SJCRH30 (cell line): ENCODE results near the gene TMPRSS13. TPM values are rescaled to one million over a fixed set of nuclear protein-coding genes. Genes with fewer than 3 reads are reported as not detected.

Experiments
- DNase-seq, 2 experiments: peaks; one replicate each; pipeline ENCODE4 v3.0.0-alpha.2; 2015 to 2020
- H3K27ac ChIP-seq: fragments of 250-450 bp; sonication (Bioruptor Pico); 2 replicates; pipeline ENCODE4 v1.5.1; 2020; ENCODE audit warnings: mild to moderate bottlenecking, moderate library complexity
- H3K27me3 ChIP-seq: fragments of 250-450 bp; sonication (Bioruptor Pico); 2 replicates; pipeline ENCODE4 v1.5.1; 2020; ENCODE audit warnings: mild to moderate bottlenecking, moderate library complexity
- H3K36me3 ChIP-seq: fragments of 250-450 bp; sonication (Bioruptor Pico); 2 replicates; pipeline ENCODE4 v1.5.1; 2020; ENCODE audit warnings: mild to moderate bottlenecking, moderate library complexity
- H3K4me1 ChIP-seq: fragments of 250-450 bp; sonication (Bioruptor Pico); 2 replicates; pipeline ENCODE4 v1.5.1; 2020; ENCODE audit warnings: mild to moderate bottlenecking, moderate library complexity
- H3K4me3 ChIP-seq: fragments of 250-450 bp; sonication (Bioruptor Pico); 2 replicates; pipeline ENCODE4 v1.5.1; 2020; ENCODE audit warnings: mild to moderate bottlenecking, moderate library complexity
- H3K9me3 ChIP-seq: fragments of 250-450 bp; sonication (Bioruptor Pico); replicated peaks from 2 replicates; pipeline ENCODE4 v1.5.1; 2020; ENCODE audit warnings: mild to moderate bottlenecking, moderate library complexity
- total RNA-seq: library from RNA; depleted of rRNA; stranded (reverse); fragments of >200 nt; shearing (Covaris generic); gene quantifications from 2 replicates; pipeline ENCODE4 v1.2.3, GENCODE V29; 2014

The TMPRSS13 gene
- total RNA-seq, 1 experiment from 2014 or later, result not detected

- H3K9me3 ChIP-seq, result no peaks in the 10 kb centered on the region
- peaks cover 17% of the 10 kb centered on the region for H3K4me1 ChIP-seq
- H3K27ac ChIP-seq, result 0 out of 2 replicates have a peak overlapping the region, but pooled peaks have one; percentile 1
- H3K27me3 ChIP-seq, result no peaks in the 10 kb centered on the region
- H3K36me3 ChIP-seq, result no peaks in the 10 kb centered on the region
- no peak overlapping the region for H3K4me3 ChIP-seq
- peak in 1 of 2 experiments; percentile 46 for DNase-seq
Observed at GRCh38 chr11:117941976-117942654, 12.9 kb upstream of the TMPRSS13 start.

- Histone ChIP-seq H3K9me3 (no peaks in the 10 kb centered on the region), H3K4me3 (no peak overlapping the region), H3K36me3 (no peaks in the 10 kb centered on the region), H3K4me1 (peaks cover 13% of the 10 kb centered on the region), H3K27me3 (no peaks in the 10 kb centered on the region), H3K27ac (no peak overlapping the region)
- DNase-seq, result peak in 1 of 2 experiments; percentile 5
Observed at GRCh38 chr11:117941163-117941707, 12.0 kb upstream of the TMPRSS13 start.

- H3K4me1 ChIP-seq, result peaks cover 13% of the 10 kb centered on the region
- H3K36me3 ChIP-seq, result no peaks in the 10 kb centered on the region
- H3K4me3 ChIP-seq, result no peak overlapping the region
- no peak overlapping the region for H3K27ac ChIP-seq
- H3K9me3 ChIP-seq, result no peaks in the 10 kb centered on the region
- no peaks in the 10 kb centered on the region for H3K27me3 ChIP-seq
- no peak for DNase-seq
Observed at GRCh38 chr11:117940736-117941135, 11.5 kb upstream of the TMPRSS13 start.

- DNase-seq, result no peak
- Histone ChIP-seq H3K27ac (no peak overlapping the region), H3K36me3 (no peaks in the 10 kb centered on the region), H3K9me3 (no peaks in the 10 kb centered on the region), H3K4me1 (peaks cover 18% of the 10 kb centered on the region), H3K4me3 (no peak overlapping the region), H3K27me3 (no peaks in the 10 kb centered on the region)
Observed at GRCh38 chr11:117936973-117937372, 7.8 kb upstream of the TMPRSS13 start.

- Histone ChIP-seq H3K4me3 (no peak overlapping the region; the same call in 1 of the 2 replicates), H3K36me3 (no peaks in the 10 kb centered on the region), H3K9me3 (no peaks in the 10 kb centered on the region), H3K27me3 (no peaks in the 10 kb centered on the region), H3K4me1 (peaks cover 10% of the 10 kb centered on the region; the same call in 1 of the 2 replicates), H3K27ac (peak overlapping the region; percentile 55)
- DNase-seq, result peak; percentile 29 to 68
Observed at GRCh38 chr11:117934526-117935307, 5.5 kb upstream of the TMPRSS13 start.

- peaks cover 10% of the 10 kb centered on the region; the same call in 1 of the 2 replicates for H3K4me1 ChIP-seq
- no peaks in the 10 kb centered on the region for H3K27me3 ChIP-seq
- DNase-seq, result no peak
- H3K9me3 ChIP-seq, result no peaks in the 10 kb centered on the region
- no peak overlapping the region for H3K27ac ChIP-seq
- no peaks in the 10 kb centered on the region for H3K36me3 ChIP-seq
- no peak overlapping the region for H3K4me3 ChIP-seq
Observed at GRCh38 chr11:117933930-117934329, 4.7 kb upstream of the TMPRSS13 start.

- H3K27ac ChIP-seq, result no peak overlapping the region
- no peak overlapping the region for H3K4me3 ChIP-seq
Observed at GRCh38 chr11:117933475-117933874, 4.3 kb upstream of the TMPRSS13 start.

GRCh38 chr11:117932947-117933346 lies 3.7 kb upstream of the TMPRSS13 start:
- Histone ChIP-seq H3K27ac (no peak overlapping the region), H3K27me3 (no peaks in the 10 kb centered on the region), H3K36me3 (no peaks in the 10 kb centered on the region), H3K9me3 (no peaks in the 10 kb centered on the region), H3K4me1 (peaks cover 10% of the 10 kb centered on the region; the same call in 1 of the 2 replicates), H3K4me3 (no peak overlapping the region)
- no peak for DNase-seq

More at GRCh38 chr11:117933475-117933874, 4.3 kb upstream of the TMPRSS13 start:
- no peaks in the 10 kb centered on the region for H3K36me3 ChIP-seq
- H3K4me1 ChIP-seq, result peaks cover 10% of the 10 kb centered on the region; the same call in 1 of the 2 replicates
- H3K27me3 ChIP-seq, result no peaks in the 10 kb centered on the region
- H3K9me3 ChIP-seq, result no peaks in the 10 kb centered on the region
- DNase-seq, result no peak

- no peaks in the 10 kb centered on the region for H3K27me3 ChIP-seq
- H3K9me3 ChIP-seq, result no peaks in the 10 kb centered on the region
- DNase-seq, result no peak
Observed at GRCh38 chr11:117932426-117932825, 3.2 kb upstream of the TMPRSS13 start.

GRCh38 chr11:117931971-117932370 lies 2.8 kb upstream of the TMPRSS13 start:
- H3K4me1 ChIP-seq, result peaks cover 10% of the 10 kb centered on the region; the same call in 1 of the 2 replicates
- no peaks in the 10 kb centered on the region for H3K9me3 ChIP-seq
- DNase-seq, result no peak
- no peak overlapping the region for H3K4me3 ChIP-seq
- no peaks in the 10 kb centered on the region for H3K36me3 ChIP-seq
- no peak overlapping the region for H3K27ac ChIP-seq
- H3K27me3 ChIP-seq, result no peaks in the 10 kb centered on the region

More at GRCh38 chr11:117932426-117932825, 3.2 kb upstream of the TMPRSS13 start:
- H3K27ac ChIP-seq, result no peak overlapping the region
- H3K4me1 ChIP-seq, result peaks cover 10% of the 10 kb centered on the region; the same call in 1 of the 2 replicates
- H3K36me3 ChIP-seq, result no peaks in the 10 kb centered on the region
- no peak overlapping the region for H3K4me3 ChIP-seq

GRCh38 chr11:117931331-117931950 lies 2.2 kb upstream of the TMPRSS13 start:
- no peak overlapping the region for H3K4me3 ChIP-seq
- H3K27ac ChIP-seq, result no peak overlapping the region
- H3K4me1 ChIP-seq, result peaks cover 10% of the 10 kb centered on the region; the same call in 1 of the 2 replicates
- H3K36me3 ChIP-seq, result no peaks in the 10 kb centered on the region
- no peak for DNase-seq
- H3K27me3 ChIP-seq, result no peaks in the 10 kb centered on the region
- no peaks in the 10 kb centered on the region for H3K9me3 ChIP-seq

GRCh38 chr11:117930668-117931330 lies 1.6 kb upstream of the TMPRSS13 start:
- no peak overlapping the region for H3K4me3 ChIP-seq

GRCh38 chr11:117929916-117930570 lies 841 bp upstream of the TMPRSS13 start:
- Histone ChIP-seq H3K27ac (no peak overlapping the region), H3K4me1 (peaks cover 6% of the 10 kb centered on the region; the same call in 1 of the 2 replicates), H3K9me3 (no peaks in the 10 kb centered on the region), H3K36me3 (no peaks in the 10 kb centered on the region), H3K27me3 (no peaks in the 10 kb centered on the region), H3K4me3 (no peak overlapping the region)
- DNase-seq, result no peak

More at GRCh38 chr11:117930668-117931330, 1.6 kb upstream of the TMPRSS13 start:
- Histone ChIP-seq H3K4me1 (peaks cover 10% of the 10 kb centered on the region; the same call in 1 of the 2 replicates), H3K9me3 (no peaks in the 10 kb centered on the region), H3K27me3 (no peaks in the 10 kb centered on the region), H3K36me3 (no peaks in the 10 kb centered on the region), H3K27ac (no peak overlapping the region)
- no peak for DNase-seq
